Neural progenitor cell (in vitro differentiated cells): ENCODE measurements around the gene HSD17B7. TPM values are rescaled to one million over a fixed set of nuclear protein-coding genes. Genes with fewer than 3 reads are reported as not detected.
A peak's percentile ranks its signal among the peaks of the same experiment; 100 is the strongest.
"Not testable (repeated sequence)": the region's sequence is repeated elsewhere in the genome, so short reads cannot be mapped to it uniquely, and the experiment has no call there.

Experiments used
- DNase-seq: peaks from one replicate; pipeline ENCODE4 v3.0.0-alpha.2; 2016; ENCODE audit warnings: low spot score
- H2AFZ ChIP-seq: fragments of 200-600 bp; sonication (generic); replicated peaks from 2 replicates; pipeline ENCODE4 v1.6.1; 2016; ENCODE audit warnings: antibody characterized with exemption
- H3F3A ChIP-seq: fragments of 200-600 bp; sonication (generic); 2 replicates; pipeline ENCODE4 v1.6.1; 2016; ENCODE audit warnings: antibody characterized with exemption, low read depth
- H3K27ac ChIP-seq: fragments of 200-600 bp; sonication (generic); 2 replicates; pipeline ENCODE4 v1.5.1; 2016; ENCODE audit warnings: mild to moderate bottlenecking
- H3K27me3 ChIP-seq: fragments of 200-600 bp; sonication (generic); 2 replicates; pipeline ENCODE4 v1.6.1; 2016; ENCODE audit warnings: mild to moderate bottlenecking, moderate library complexity
- H3K36me3 ChIP-seq: fragments of 200-600 bp; sonication (generic); 2 replicates; pipeline ENCODE4 v1.5.1; 2016
- H3K4me1 ChIP-seq: fragments of 200-600 bp; sonication (generic); 2 replicates; pipeline ENCODE4 v1.6.1; 2016; ENCODE audit warnings: mixed run types
- H3K4me2 ChIP-seq: fragments of 200-600 bp; sonication (generic); 2 replicates; pipeline ENCODE4 v1.6.1; 2016
- H3K4me3 ChIP-seq: fragments of 200-600 bp; sonication (generic); 2 replicates; pipeline ENCODE4 v1.5.1; 2016
- H3K79me2 ChIP-seq: fragments of 200-600 bp; sonication (generic); 2 replicates; pipeline ENCODE4 v1.6.1; 2016; ENCODE audit warnings: low read depth
- H3K9ac ChIP-seq: fragments of 200-600 bp; sonication (generic); 2 replicates; pipeline ENCODE4 v1.6.1; 2016
- H3K9me3 ChIP-seq: fragments of 200-600 bp; sonication (generic); 2 replicates; pipeline ENCODE4 v1.5.1; 2016; ENCODE audit warnings: low read depth
- H4K20me1 ChIP-seq: fragments of 200-600 bp; sonication (generic); 2 replicates; pipeline ENCODE4 v1.6.1; 2016; ENCODE audit warnings: low read depth
- H3K27ac Mint-ChIP-seq: 3 replicates; pipeline ENCODE4 v1.8.0; 2021; ENCODE audit warnings: mixed read lengths
- H3K27me3 Mint-ChIP-seq: 2 replicates; pipeline ENCODE4 v1.8.0; 2022; ENCODE audit warnings: low read depth, mild to moderate bottlenecking, inconsistent platforms, moderate library complexity, mixed read lengths; ENCODE audit not compliant: insufficient read depth
- H3K36me3 Mint-ChIP-seq: 3 replicates; pipeline ENCODE4 v1.8.0; 2021; ENCODE audit warnings: mixed read lengths
- H3K4me1 Mint-ChIP-seq: 3 replicates; pipeline ENCODE4 v1.8.0; 2021; ENCODE audit warnings: mixed read lengths
- H3K4me3 Mint-ChIP-seq: 3 replicates; pipeline ENCODE4 v1.8.0; 2021; ENCODE audit warnings: mild to moderate bottlenecking, moderate library complexity, mixed read lengths
- H3K9me3 Mint-ChIP-seq: 3 replicates; pipeline ENCODE4 v1.8.0; 2020; ENCODE audit warnings: mixed read lengths
- CTCF ChIP-seq: fragments of 200-600 bp; sonication (generic); IDR thresholded peaks from 2 replicates; pipeline ENCODE4 v1.5.1; 2017; ENCODE audit warnings: antibody characterized with exemption, mild to moderate bottlenecking
- EZH2 ChIP-seq: fragments of 200-600 bp; sonication (generic); IDR thresholded peaks from 2 replicates; pipeline ENCODE4 v1.6.1; 2017; ENCODE audit warnings: antibody characterized with exemption, mild to moderate bottlenecking, moderate library complexity
- EZH2phosphoT487 ChIP-seq: fragments of 200-600 bp; sonication (generic); IDR thresholded peaks from 2 replicates; pipeline ENCODE4 v1.6.1; 2017; ENCODE audit warnings: antibody characterized with exemption
- total RNA-seq: library from RNA; depleted of rRNA; stranded (reverse); fragments of >200 nt; gene quantifications from 2 replicates; pipeline ENCODE4 v1.2.3, GENCODE V29; 2015; ENCODE audit warnings: low replicate concordance

The HSD17B7 gene, protein sequence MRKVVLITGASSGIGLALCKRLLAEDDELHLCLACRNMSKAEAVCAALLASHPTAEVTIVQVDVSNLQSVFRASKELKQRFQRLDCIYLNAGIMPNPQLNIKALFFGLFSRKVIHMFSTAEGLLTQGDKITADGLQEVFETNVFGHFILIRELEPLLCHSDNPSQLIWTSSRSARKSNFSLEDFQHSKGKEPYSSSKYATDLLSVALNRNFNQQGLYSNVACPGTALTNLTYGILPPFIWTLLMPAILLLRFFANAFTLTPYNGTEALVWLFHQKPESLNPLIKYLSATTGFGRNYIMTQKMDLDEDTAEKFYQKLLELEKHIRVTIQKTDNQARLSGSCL
- 48.0 and 53.6 TPM in 2 replicates for total RNA-seq

GRCh38 chr1:162790303-162790984 lies at the start of gene HSD17B7:
Gene HSD17B7 (plus strand): TSS chr1:162790702. CDS start chr1:162790801, 99 bp downstream.
- H3K27me3 Mint-ChIP-seq, H3K4me1 ChIP-seq, H3K9me3 ChIP-seq, H4K20me1 ChIP-seq, H3K9ac ChIP-seq, H3K36me3 Mint-ChIP-seq, H3K27me3 ChIP-seq, H3K36me3 ChIP-seq, H3K9me3 Mint-ChIP-seq: not testable (repeated sequence)
- H3F3A ChIP-seq: peaks cover 18% of the 10 kb centered on the region
- H3K27ac ChIP-seq: peak within 1 kb of the TSS; percentile 94
- peak within 1 kb of the TSS; percentile 78 for H3K4me2 ChIP-seq
- H3K79me2 ChIP-seq: peaks cover 29% of the 10 kb centered on the region
- Mint-ChIP-seq H3K4me3 (peak within 1 kb of the TSS; percentile 90), H3K4me1 (peaks cover 20% of the 10 kb centered on the region), H3K27ac (peak within 1 kb of the TSS; percentile 79)
- H2AFZ ChIP-seq: peak within 1 kb of the TSS; percentile 50
- peak; percentile 93 for DNase-seq
- H3K4me3 ChIP-seq: peak within 1 kb of the TSS; percentile 67

GRCh38 chr1:162740755-162741154 lies 49.7 kb upstream of the HSD17B7 start:
- Mint-ChIP-seq H3K4me1 (no peaks in the 10 kb centered on the region), H3K4me3 (no peak overlapping the region), H3K36me3 (no peaks in the 10 kb centered on the region), H3K9me3 (peaks cover 4% of the 10 kb centered on the region), H3K27ac (no peak overlapping the region), H3K27me3 (no peaks in the 10 kb centered on the region)
- TF ChIP-seq EZH2 (no peak), EZH2phosphoT487 (no peak), CTCF (no peak)
- no peaks in the 10 kb centered on the region for H3K36me3 ChIP-seq
- H3F3A ChIP-seq: no peaks in the 10 kb centered on the region
- H3K9ac ChIP-seq: no peak overlapping the region
- DNase-seq: no peak
- H3K4me3 ChIP-seq: no peak overlapping the region
- H3K27me3 ChIP-seq: no peaks in the 10 kb centered on the region
- H3K9me3 ChIP-seq: no peaks in the 10 kb centered on the region
- no peaks in the 10 kb centered on the region for H3K4me1 ChIP-seq
- H2AFZ ChIP-seq: no peak overlapping the region
- H3K27ac ChIP-seq: no peak overlapping the region
- H4K20me1 ChIP-seq: no peaks in the 10 kb centered on the region
- H3K4me2 ChIP-seq: no peak overlapping the region
- no peaks in the 10 kb centered on the region for H3K79me2 ChIP-seq

GRCh38 chr1:162741574-162741973 lies 48.9 kb upstream of the HSD17B7 start:
- H3K4me3 Mint-ChIP-seq: no peak overlapping the region

GRCh38 chr1:162746264-162746942 lies 44.1 kb upstream of the HSD17B7 start:
- not testable (repeated sequence) for H4K20me1 ChIP-seq, H3K36me3 Mint-ChIP-seq

More at GRCh38 chr1:162741574-162741973, 48.9 kb upstream of the HSD17B7 start:
- Mint-ChIP-seq H3K36me3 (no peaks in the 10 kb centered on the region), H3K9me3 (peaks cover 7% of the 10 kb centered on the region), H3K4me1 (no peaks in the 10 kb centered on the region), H3K27ac (no peak overlapping the region), H3K27me3 (no peaks in the 10 kb centered on the region)
- Histone ChIP-seq H3K9me3 (no peaks in the 10 kb centered on the region), H3K9ac (no peak overlapping the region), H4K20me1 (no peaks in the 10 kb centered on the region), H3K4me3 (no peak overlapping the region), H3K79me2 (no peaks in the 10 kb centered on the region), H3K36me3 (no peaks in the 10 kb centered on the region), H2AFZ (no peak overlapping the region), H3K27ac (no peak overlapping the region), H3K27me3 (no peaks in the 10 kb centered on the region), H3F3A (no peaks in the 10 kb centered on the region), H3K4me1 (no peaks in the 10 kb centered on the region), H3K4me2 (no peak overlapping the region)
- no peak for DNase-seq
- TF ChIP-seq EZH2phosphoT487 (no peak), CTCF (no peak), EZH2 (no peak)

More at GRCh38 chr1:162746264-162746942, 44.1 kb upstream of the HSD17B7 start:
- H2AFZ ChIP-seq, H3K9me3 ChIP-seq, H3K4me2 ChIP-seq, H3K4me1 Mint-ChIP-seq, H3K27ac Mint-ChIP-seq, H3K27ac ChIP-seq, H3K36me3 ChIP-seq, H3F3A ChIP-seq, H3K4me1 ChIP-seq, H3K27me3 Mint-ChIP-seq, H3K9ac ChIP-seq, H3K4me3 Mint-ChIP-seq, H3K27me3 ChIP-seq, DNase-seq, H3K79me2 ChIP-seq, H3K4me3 ChIP-seq: not testable (repeated sequence)
- peaks cover 21% of the 10 kb centered on the region for H3K9me3 Mint-ChIP-seq
